PC-3 (cell line): ENCODE data around the gene NOVA1. TPM values are rescaled to one million over a fixed set of nuclear protein-coding genes. Genes with fewer than 3 reads are reported as not detected.

Experiments
- ATAC-seq: fragments of 200-7000 bp; cut with Tn5 transposase; 2 replicates; pipeline ENCODE4 v1.9.1; 2020; ENCODE audit warnings: mild to moderate bottlenecking, moderate library complexity
- BruUV-seq: library from RNA; stranded (reverse); fragments of 400-500 nt; replicated peaks from 2 replicates; lab custom pipeline; 2021; lab: Mats Ljungman, UMichigan
- CTCF ChIA-PET: fragments of 300-600 bp; sonication (Branson Sonifier 250); formaldehyde crosslinking; loops from one replicate; lab custom pipeline; 2022; ENCODE audit warnings: antibody characterized with exemption; lab: Charles Lee
- POLR2A ChIA-PET: fragments of 300-600 bp; sonication (Branson Sonifier 250); formaldehyde crosslinking; loops from one replicate; lab custom pipeline; 2022; ENCODE audit warnings: antibody characterized with exemption; ENCODE audit not compliant: unreplicated experiment; lab: Charles Lee
- DNase-seq: peaks from one replicate; pipeline ENCODE4 v3.0.0-alpha.2; 2015
- H2AFZ ChIP-seq: fragments of 300-600 bp; sonication (generic); 2 replicates; pipeline ENCODE4 v1.6.0; 2016; ENCODE audit warnings: antibody characterized with exemption, low read length
- H3F3A ChIP-seq: fragments of 300-600 bp; sonication (generic); one replicate; pipeline ENCODE4 v1.6.0; 2017; ENCODE audit warnings: antibody characterized with exemption, low read length, control low read depth, mild to moderate bottlenecking; ENCODE audit not compliant: unreplicated experiment
- H3K27ac ChIP-seq: fragments of 300-600 bp; sonication (generic); 2 replicates; pipeline ENCODE4 v1.5.1; 2016; ENCODE audit warnings: mild to moderate bottlenecking, low read length
- H3K27me3 ChIP-seq: fragments of 300-600 bp; sonication (generic); 2 replicates; pipeline ENCODE4 v1.6.1; 2016; ENCODE audit warnings: low read length, mixed read lengths
- H3K36me3 ChIP-seq: fragments of 300-600 bp; sonication (generic); 2 replicates; pipeline ENCODE4 v1.6.1; 2016; ENCODE audit warnings: low read depth, mixed run types, low read length, mixed read lengths
- H3K4me1 ChIP-seq: fragments of 300-600 bp; sonication (generic); 2 replicates; pipeline ENCODE4 v1.5.1; 2016; ENCODE audit warnings: low read length; ENCODE audit not compliant: insufficient read depth
- H3K4me2 ChIP-seq: fragments of 300-600 bp; sonication (generic); 2 replicates; pipeline ENCODE4 v1.6.0; 2016; ENCODE audit warnings: low read length
- H3K4me3 ChIP-seq: fragments of 300-600 bp; sonication (generic); 2 replicates; pipeline ENCODE4 v1.5.1; 2016; ENCODE audit warnings: mild to moderate bottlenecking, low read length, mixed read lengths
- H3K79me2 ChIP-seq: fragments of 300-600 bp; sonication (generic); 2 replicates; pipeline ENCODE4 v1.6.1; 2017; ENCODE audit warnings: low read length, mixed read lengths
- H3K9ac ChIP-seq: fragments of 300-600 bp; sonication (generic); 2 replicates; pipeline ENCODE4 v1.6.0; 2016; ENCODE audit warnings: mild to moderate bottlenecking, low read length
- H3K9me2 ChIP-seq: fragments of 300-600 bp; sonication (generic); replicated peaks from 2 replicates; pipeline ENCODE4 v1.6.1; 2016; ENCODE audit warnings: mixed run types, low read length, mixed read lengths
- H3K9me3 ChIP-seq: fragments of 300-600 bp; sonication (generic); 2 replicates; pipeline ENCODE4 v1.6.1; 2016; ENCODE audit warnings: low read length, mixed read lengths
- H4K20me1 ChIP-seq: fragments of 300-600 bp; sonication (generic); 2 replicates; pipeline ENCODE4 v1.6.1; 2016; ENCODE audit warnings: low read length, mixed read lengths
- EZH2 ChIP-seq: fragments of 300-600 bp; sonication (generic); IDR thresholded peaks from one replicate; pipeline ENCODE4 v1.6.1; 2017; ENCODE audit warnings: antibody characterized with exemption, mild to moderate bottlenecking, low read length; ENCODE audit not compliant: unreplicated experiment
- EZH2phosphoT487 ChIP-seq: fragments of 300-600 bp; sonication (generic); IDR thresholded peaks from 2 replicates; pipeline ENCODE4 v1.6.1; 2018; ENCODE audit warnings: mild to moderate bottlenecking, antibody characterized with exemption, low read length, borderline replicate concordance
- intact Hi-C: fragments of 100-400 bp; cut with micrococcal nuclease; formaldehyde crosslinking; loops from 2 replicates; pipeline ENCODE4 v1.9.0; 2023
- total RNA-seq: library from RNA; depleted of rRNA; stranded (reverse); fragments of >200 nt; gene quantifications from 2 replicates; pipeline ENCODE4 v1.2.3, GENCODE V29; 2014
- TF ChIP-seq, protein P1 (sequence below): fragments of 300-600 bp; sonication (generic); conservative IDR thresholded peaks from 2 replicates; pipeline ENCODE4 v1.5.1; 2017; ENCODE audit warnings: antibody characterized with exemption, low read depth, mild to moderate bottlenecking, low read length

The NOVA1 gene
- total RNA-seq, 1 experiment from 2014 or later, result 1.1 TPM

DNA sequence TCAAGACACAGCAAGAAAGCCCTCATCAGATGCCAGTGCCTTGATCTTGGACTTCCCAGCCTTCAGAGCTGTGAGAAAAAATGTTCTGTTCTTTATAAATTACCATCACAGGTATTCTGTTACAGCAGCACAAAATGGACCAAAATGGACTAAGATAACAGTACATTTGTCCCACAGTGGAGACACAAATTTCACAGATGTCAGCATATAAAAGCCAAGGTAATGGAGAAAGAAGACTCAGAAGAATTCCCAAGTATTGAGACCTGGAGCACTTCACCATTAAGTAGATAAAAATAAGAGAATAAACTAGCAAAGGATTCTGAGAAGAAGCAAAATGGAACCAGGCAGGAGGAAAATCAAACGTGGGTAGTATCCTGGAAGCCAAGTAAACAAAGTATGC, 131.0 kb downstream of the NOVA1 start:
- no peak overlapping the region for H3K27ac ChIP-seq
- BruUV-seq, result no TSS peak
- H3F3A ChIP-seq, result no peaks in the 10 kb centered on the region
- no peak overlapping the region for H3K9ac ChIP-seq
- H2AFZ ChIP-seq, result no peak overlapping the region
- ATAC-seq (no peak), DNase-seq (no peak)
- ChIA-PET CTCF (no interaction called here), POLR2A (no interaction called here)
- H3K4me1 ChIP-seq, result no peaks in the 10 kb centered on the region
- no peak overlapping the region for H3K4me3 ChIP-seq
- H3K79me2 ChIP-seq, result no peaks in the 10 kb centered on the region
- no peaks in the 10 kb centered on the region for H3K36me3 ChIP-seq
- H3K9me3 ChIP-seq, result no peaks in the 10 kb centered on the region
- TF ChIP-seq, protein P1, sequence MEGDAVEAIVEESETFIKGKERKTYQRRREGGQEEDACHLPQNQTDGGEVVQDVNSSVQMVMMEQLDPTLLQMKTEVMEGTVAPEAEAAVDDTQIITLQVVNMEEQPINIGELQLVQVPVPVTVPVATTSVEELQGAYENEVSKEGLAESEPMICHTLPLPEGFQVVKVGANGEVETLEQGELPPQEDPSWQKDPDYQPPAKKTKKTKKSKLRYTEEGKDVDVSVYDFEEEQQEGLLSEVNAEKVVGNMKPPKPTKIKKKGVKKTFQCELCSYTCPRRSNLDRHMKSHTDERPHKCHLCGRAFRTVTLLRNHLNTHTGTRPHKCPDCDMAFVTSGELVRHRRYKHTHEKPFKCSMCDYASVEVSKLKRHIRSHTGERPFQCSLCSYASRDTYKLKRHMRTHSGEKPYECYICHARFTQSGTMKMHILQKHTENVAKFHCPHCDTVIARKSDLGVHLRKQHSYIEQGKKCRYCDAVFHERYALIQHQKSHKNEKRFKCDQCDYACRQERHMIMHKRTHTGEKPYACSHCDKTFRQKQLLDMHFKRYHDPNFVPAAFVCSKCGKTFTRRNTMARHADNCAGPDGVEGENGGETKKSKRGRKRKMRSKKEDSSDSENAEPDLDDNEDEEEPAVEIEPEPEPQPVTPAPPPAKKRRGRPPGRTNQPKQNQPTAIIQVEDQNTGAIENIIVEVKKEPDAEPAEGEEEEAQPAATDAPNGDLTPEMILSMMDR, result no peak
- TF ChIP-seq EZH2phosphoT487 (no peak), EZH2 (no peak)
- H4K20me1 ChIP-seq, result no peaks in the 10 kb centered on the region
- H3K27me3 ChIP-seq, result no peaks in the 10 kb centered on the region
- intact Hi-C loops, result no loop called here
- H3K9me2 ChIP-seq, result no peaks in the 10 kb centered on the region
- no peak overlapping the region for H3K4me2 ChIP-seq

GRCh38 chr14:26463136-26463535, 134.7 kb downstream of the NOVA1 start:
- Histone ChIP-seq H2AFZ (no peak overlapping the region), H3K4me3 (no peak overlapping the region), H3K9ac (no peak overlapping the region), H3K9me2 (no peaks in the 10 kb centered on the region), H4K20me1 (no peaks in the 10 kb centered on the region), H3K79me2 (no peaks in the 10 kb centered on the region), H3K4me1 (no peaks in the 10 kb centered on the region), H3K36me3 (no peaks in the 10 kb centered on the region), H3F3A (no peaks in the 10 kb centered on the region), H3K27me3 (no peaks in the 10 kb centered on the region), H3K4me2 (no peak overlapping the region), H3K9me3 (no peaks in the 10 kb centered on the region), H3K27ac (no peak overlapping the region)
- ChIA-PET CTCF (no interaction called here), POLR2A (no interaction called here)
- ATAC-seq (no peak), DNase-seq (no peak)
- no peak for TF ChIP-seq EZH2
- TF ChIP-seq, protein P1, result no peak
- no peak for TF ChIP-seq EZH2phosphoT487
- intact Hi-C loops, result no loop called here
- BruUV-seq, result no TSS peak

- no peaks in the 10 kb centered on the region for H3K9me2 ChIP-seq
- H3K9ac ChIP-seq, result no peak overlapping the region
- no peaks in the 10 kb centered on the region for H3K9me3 ChIP-seq
- H4K20me1 ChIP-seq, result no peaks in the 10 kb centered on the region
- no peaks in the 10 kb centered on the region for H3K27me3 ChIP-seq
- no peaks in the 10 kb centered on the region for H3F3A ChIP-seq
- intact Hi-C loops, result no loop called here
- no peak for DNase-seq
- no peaks in the 10 kb centered on the region for H3K4me1 ChIP-seq
- ATAC-seq, result no peak
- no peak overlapping the region for H3K4me3 ChIP-seq
- H3K4me2 ChIP-seq, result no peak overlapping the region
- no peak overlapping the region for H3K27ac ChIP-seq
- POLR2A ChIA-PET, result no interaction called here
- BruUV-seq, result no TSS peak
- no peaks in the 10 kb centered on the region for H3K36me3 ChIP-seq
- H3K79me2 ChIP-seq, result no peaks in the 10 kb centered on the region
- H2AFZ ChIP-seq, result no peak overlapping the region
- CTCF ChIA-PET, result no interaction called here
- TF ChIP-seq, protein P1, result no peak
- TF ChIP-seq EZH2phosphoT487 (no peak), EZH2 (no peak)
Observed at GRCh38 chr14:26454105-26454504, 143.7 kb downstream of the NOVA1 start.
